Measurements from ENCODE around the gene RNF150.

RNF150 gene

DNA sequence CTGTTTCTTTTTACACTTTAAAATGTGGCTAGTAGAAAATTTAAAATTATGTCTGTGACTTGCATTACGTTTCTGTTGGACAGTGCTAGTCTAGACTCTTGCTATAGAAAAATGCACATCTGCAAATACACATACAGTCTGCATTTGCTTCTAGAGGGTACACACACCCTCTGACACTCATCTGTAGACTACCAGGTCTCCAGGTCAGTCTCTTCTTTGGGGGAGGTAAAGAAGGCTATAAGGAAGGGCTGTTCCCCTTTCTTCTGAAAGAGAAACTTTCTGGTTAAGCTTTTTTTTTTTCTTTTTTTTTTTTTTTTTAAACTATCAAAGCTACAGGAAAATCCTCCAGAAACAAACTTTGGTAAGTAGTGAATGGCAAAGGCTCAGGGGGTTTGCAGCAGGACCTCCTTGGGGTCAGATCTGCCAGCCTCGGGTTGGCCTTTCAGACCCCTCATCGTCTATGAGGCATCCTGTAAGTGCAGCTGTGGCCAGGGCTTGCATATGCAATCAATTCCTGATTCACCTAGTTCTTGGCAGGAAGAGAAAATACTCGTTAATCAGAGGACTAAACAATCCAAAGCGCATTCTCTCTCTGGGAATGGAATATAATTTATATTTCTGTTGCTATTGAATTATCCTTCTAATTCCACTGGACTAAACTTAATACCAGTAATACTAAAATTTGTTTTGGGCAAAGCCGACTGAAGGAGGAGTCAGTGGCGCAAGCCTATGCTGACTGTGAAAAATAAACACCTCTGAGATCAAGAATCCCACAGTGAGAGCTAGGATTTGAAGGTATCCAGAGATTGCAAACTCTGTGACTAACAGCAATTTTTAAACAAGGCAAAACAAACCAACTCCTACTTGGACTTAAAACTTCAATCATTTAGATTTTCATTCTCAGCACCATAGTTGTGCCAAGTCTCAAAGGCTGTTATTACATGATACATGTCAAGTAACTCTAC, 267.7 kb downstream of the RNF150 start:
- DNase-seq (ENCODE audit: low read depth in 2 of 2), result no peak

- DNase-seq (ENCODE audit: low read depth in 2 of 2), result no peak
Observed at GRCh38 chr4:140863197-140863596, 270.1 kb downstream of the RNF150 start.

- no peak for DNase-seq (ENCODE audit: low read depth in 2 of 2)
Observed at GRCh38 chr4:140862177-140862442, 271.2 kb downstream of the RNF150 start.

DNA sequence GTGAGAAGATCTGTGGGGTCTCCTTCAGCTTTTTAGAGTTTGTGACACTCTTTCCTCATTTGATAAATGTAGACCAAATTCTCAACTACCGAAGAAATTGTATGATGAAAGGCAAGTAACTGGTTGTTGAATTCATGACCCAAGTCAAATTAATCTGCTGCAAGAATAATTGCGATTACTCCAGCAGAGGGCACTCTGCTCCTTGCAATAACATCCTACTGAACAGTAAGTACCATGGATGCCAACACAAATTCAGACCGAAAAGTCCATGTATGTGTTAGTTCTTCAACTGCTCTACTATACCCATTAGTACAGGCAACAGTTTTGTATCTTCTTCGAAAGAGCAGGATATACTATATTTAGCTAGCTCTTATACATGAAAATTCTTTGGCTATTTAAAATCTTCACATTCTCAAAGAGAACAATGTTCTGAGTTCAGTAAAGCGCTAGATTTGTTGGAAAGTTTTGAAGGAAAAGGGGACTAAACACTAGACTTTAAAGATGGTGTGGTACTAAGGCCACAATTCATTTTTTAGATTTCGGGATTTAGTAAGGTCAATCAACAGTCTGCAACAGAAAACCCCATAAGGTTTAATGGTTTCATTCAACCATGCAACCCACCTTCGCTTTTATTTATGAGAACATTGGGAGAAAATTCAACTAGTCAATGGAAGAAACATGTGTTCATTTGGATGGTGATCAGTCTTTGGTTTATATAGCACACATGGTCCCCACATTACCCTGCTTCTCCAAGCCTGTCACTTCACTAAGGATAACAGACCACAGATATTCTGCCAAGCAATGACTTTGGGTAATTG, 271.7 kb downstream of the RNF150 start:
- DNase-seq (ENCODE audit: low read depth in 2 of 2), result peak in 1 of 2 donors; percentile 19

DNA sequence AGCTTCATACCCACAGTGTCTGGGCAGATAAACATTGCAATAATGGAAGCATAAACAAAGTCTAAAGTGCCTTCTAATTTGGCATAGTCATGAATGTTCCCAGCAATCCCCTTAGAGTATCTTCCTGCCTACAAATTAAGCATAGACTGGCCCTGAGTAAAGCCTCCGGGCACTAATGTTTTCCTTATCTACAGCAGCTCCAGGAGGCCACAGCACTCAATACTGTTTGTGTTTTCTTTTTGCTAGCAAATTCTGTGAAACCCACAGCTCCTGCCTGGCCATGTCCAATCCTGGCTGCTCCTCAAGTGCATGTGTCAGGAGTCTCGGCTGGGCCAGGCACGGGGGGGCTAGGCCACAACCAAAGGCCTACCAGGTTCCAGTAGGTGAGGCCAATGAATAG, 274.4 kb downstream of the RNF150 start:
- no peak for DNase-seq (ENCODE audit: low read depth in 2 of 2)

GRCh38 chr4:140857111-140857510, 276.2 kb downstream of the RNF150 start:
- no peak for DNase-seq (ENCODE audit: low read depth in 2 of 2)

GRCh38 chr4:140856621-140857062, 276.6 kb downstream of the RNF150 start:
- no peak for DNase-seq (ENCODE audit: low read depth in 2 of 2)

DNA sequence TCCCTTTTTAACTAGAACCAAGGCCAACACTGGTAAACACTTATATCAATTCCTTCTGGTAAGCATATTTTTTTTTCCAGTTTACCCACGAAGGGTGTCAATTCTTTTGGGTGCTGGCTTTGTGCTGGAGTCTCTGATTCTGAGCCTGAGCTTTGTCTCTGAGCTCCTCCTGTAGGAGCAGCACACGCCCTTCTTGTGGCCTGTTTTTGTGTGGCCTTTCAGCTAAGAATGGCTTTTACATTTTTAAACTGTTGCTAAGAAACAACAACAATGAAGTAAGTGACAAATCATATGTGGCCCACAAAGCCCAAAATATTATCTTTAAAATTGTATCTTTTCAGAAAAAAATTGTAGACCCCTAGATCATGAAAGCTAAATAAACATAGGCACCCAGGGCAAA, 279.1 kb downstream of the RNF150 start:
- DNase-seq (ENCODE audit: low read depth in 2 of 2), result no peak

DNA sequence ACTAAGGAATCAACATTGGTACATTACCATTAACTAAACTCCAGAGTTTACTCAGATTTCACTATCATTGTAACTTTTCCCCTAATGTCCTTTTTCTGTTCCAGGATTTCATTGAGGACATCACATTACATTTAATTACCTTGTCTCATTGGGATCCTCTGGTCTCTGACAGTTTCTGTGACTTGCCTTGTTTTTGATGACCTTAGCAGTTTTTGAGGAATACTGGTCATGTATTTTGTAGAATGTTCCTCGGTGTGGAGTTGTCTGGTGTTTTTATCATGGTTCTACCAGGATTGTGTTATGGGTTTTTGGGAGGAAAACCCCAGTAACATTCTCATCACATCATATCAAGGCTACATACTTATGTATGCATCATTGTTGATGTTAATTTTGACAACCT, 281.5 kb downstream of the RNF150 start:
- no peak for DNase-seq (ENCODE audit: low read depth in 2 of 2)

DNA sequence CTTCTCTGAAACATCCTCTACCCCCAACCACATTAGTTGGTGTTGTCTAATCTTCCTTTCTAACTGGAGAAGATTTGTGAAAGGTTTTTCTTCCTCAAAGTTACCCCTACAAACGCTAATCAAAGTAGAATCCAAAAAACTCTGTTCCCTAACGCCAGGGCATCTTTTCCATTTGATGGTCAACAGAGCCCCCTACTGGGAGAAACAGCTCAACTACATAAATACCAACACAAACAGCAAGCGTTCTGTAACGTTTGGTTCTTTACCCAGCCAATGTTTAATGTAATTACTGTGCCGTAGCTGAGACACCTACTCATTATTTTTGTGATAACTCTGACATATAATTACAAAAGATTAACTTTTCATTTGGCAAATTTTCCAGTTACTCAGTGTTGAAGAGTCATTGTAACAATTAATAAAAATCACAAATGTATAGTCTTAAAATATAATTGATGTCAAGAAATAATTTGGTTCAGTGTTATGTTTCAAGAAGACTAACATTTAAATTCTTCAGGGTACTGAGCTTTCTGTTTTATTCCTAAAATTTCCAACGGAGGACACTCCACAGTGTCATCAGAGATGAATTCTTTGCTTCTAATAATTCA, 282.1 kb downstream of the RNF150 start:
- no peak for DNase-seq (ENCODE audit: low read depth in 2 of 2)

GRCh38 chr4:140849526-140849925, 283.7 kb downstream of the RNF150 start:
- no peak for DNase-seq (ENCODE audit: low read depth in 2 of 2)

GRCh38 chr4:140846736-140847135, 286.5 kb downstream of the RNF150 start:
- DNase-seq (ENCODE audit: low read depth in 2 of 2), result no peak

GRCh38 chr4:140844061-140844460, 289.2 kb downstream of the RNF150 start:
- no peak for DNase-seq (ENCODE audit: low read depth in 2 of 2)

GRCh38 chr4:140841186-140841585, 292.1 kb downstream of the RNF150 start:
- DNase-seq (ENCODE audit: low read depth in 2 of 2), result no peak

DNA sequence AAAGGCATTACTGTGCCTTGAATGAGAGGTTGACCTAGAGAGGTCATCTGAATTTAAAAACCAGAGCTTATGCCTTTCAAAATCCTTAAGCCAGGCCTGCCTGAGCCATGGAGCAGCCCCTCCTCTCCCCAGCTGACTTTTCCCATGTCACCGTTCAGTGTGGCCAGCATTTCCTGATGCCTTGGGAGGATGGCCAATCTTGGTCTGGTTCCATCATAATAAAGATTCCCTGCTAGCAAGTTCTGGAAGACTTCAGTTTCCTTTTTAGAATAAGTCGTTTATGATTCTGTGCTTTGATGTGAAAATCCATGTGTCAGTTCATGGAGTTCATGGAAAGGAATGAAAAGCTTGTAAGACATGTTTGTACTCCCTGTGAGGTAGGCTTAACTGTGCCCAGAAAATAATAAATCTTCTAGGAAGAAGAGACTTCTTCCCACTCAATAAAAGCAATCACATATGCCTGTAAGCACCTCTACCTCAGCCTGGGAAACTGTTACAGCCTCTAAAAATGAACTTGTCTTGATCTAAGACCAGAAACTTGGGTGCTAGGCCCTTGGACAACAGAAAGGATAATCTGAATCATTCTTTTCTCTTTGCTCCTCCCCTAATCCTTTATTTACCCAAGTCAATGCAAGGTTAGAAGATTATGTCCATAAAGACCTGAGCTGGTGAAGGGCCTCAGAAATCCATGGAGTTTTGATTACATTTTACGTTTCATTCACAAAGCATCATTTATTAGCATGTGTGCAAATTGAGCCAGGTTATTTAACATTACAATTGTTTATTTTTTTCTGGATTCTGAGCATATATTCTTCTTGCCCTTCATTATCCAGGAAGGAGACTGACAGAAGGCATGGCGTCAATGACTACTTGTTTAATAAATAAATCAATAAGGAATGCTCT, 293.1 kb downstream of the RNF150 start:
- no peak for DNase-seq (ENCODE audit: low read depth in 2 of 2)

DNA sequence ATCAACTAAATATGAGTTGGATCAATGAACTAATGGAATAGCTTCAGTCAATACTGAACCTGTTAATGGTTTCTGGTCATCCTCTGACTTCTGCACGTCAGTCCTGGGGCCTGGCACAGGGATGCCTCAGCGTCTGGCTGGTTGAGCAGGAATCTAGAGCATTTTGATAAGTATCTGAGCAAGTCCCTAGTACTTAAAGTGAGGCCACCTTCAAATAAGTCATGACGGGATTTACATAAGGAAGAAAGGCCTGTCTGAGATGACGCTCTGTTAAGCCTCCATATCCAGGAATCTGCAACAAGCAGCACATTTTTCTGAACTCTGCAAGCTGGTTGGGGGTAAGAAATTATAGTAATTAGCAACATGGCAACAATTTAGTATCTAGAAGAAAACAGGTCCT, 293.9 kb downstream of the RNF150 start:
- no peak for DNase-seq (ENCODE audit: low read depth in 2 of 2)

- DNase-seq (ENCODE audit: low read depth in 2 of 2), result no peak
Observed at GRCh38 chr4:140837736-140838135, 295.5 kb downstream of the RNF150 start.

GRCh38 chr4:140834839-140835495, 298.3 kb downstream of the RNF150 start:
- no peak for DNase-seq (ENCODE audit: low read depth in 2 of 2)

GRCh38 chr4:140833280-140833679, 300.0 kb downstream of the RNF150 start:
- DNase-seq (ENCODE audit: low read depth in 2 of 2), result no peak

GRCh38 chr4:140829825-140830224, 303.4 kb downstream of the RNF150 start:
- no peak for DNase-seq (ENCODE audit: low read depth in 2 of 2)

GRCh38 chr4:140826701-140827027, 306.6 kb downstream of the RNF150 start:
- DNase-seq (ENCODE audit: low read depth in 2 of 2), result no peak

Data from stimulated activated CD8-positive, alpha-beta memory T cell treated with anti-CD3 and anti-CD28 coated beads, Interleukin-15, amount 100 ng/mL, for 48 hours (primary cell).